LNCaP clone FGC (cell line): Measurements from ENCODE around the gene AGR2.

Experiments
- DNase-seq: peaks from one replicate; pipeline ENCODE4 v3.0.0-alpha.2; 2011; ENCODE audit warnings: low read depth
- H3K4me3 ChIP-seq: 2 replicates; pipeline ENCODE4 v1.5.1; 2011; ENCODE audit warnings: mild to moderate bottlenecking, low read depth, low read length, control low read depth
- CTCF ChIP-seq: IDR thresholded peaks from 2 replicates; pipeline ENCODE4 v1.5.1; 2012; ENCODE audit warnings: mild to moderate bottlenecking; ENCODE audit not compliant: control insufficient read depth, insufficient read depth; ENCODE audit errors: extremely low read depth

AGR2 gene

GRCh38 chr7:16815001-16815400, 10.2 kb upstream of the AGR2 start:
- no peak for TF ChIP-seq CTCF
- DNase-seq = no peak
- H3K4me3 ChIP-seq = no peak overlapping the region

- no peak for TF ChIP-seq CTCF
- no peak overlapping the region for H3K4me3 ChIP-seq
- DNase-seq = no peak
Observed at GRCh38 chr7:16813232-16813616, 8.4 kb upstream of the AGR2 start.

- peak; percentile 92 for DNase-seq
- no peak overlapping the region for H3K4me3 ChIP-seq
- TF ChIP-seq CTCF = no peak
Observed at GRCh38 chr7:16812542-16813231, 7.9 kb upstream of the AGR2 start.

GRCh38 chr7:16811551-16811950, 6.8 kb upstream of the AGR2 start:
- no peak for DNase-seq
- TF ChIP-seq CTCF = no peak
- H3K4me3 ChIP-seq = no peak overlapping the region

- TF ChIP-seq CTCF = no peak
- DNase-seq = peak; percentile 76
- no peak overlapping the region for H3K4me3 ChIP-seq
Observed at GRCh38 chr7:16810573-16810972, 5.8 kb upstream of the AGR2 start.

GRCh38 chr7:16810112-16810511, 5.3 kb upstream of the AGR2 start:
- H3K4me3 ChIP-seq = no peak overlapping the region
- peak; percentile 78 for DNase-seq
- no peak for TF ChIP-seq CTCF

- TF ChIP-seq CTCF = no peak
- H3K4me3 ChIP-seq = no peak overlapping the region
- DNase-seq = no peak
Observed at GRCh38 chr7:16805441-16805840, 642 bp upstream of the AGR2 start.
